NCI-H2029 (cell line): ENCODE measurements around the gene PIEZO2.

Experiments
- DNase-seq: peaks from one replicate; lab custom pipeline; 2025; lab: John Stamatoyannopoulos, UW

Gene PIEZO2

DNA sequence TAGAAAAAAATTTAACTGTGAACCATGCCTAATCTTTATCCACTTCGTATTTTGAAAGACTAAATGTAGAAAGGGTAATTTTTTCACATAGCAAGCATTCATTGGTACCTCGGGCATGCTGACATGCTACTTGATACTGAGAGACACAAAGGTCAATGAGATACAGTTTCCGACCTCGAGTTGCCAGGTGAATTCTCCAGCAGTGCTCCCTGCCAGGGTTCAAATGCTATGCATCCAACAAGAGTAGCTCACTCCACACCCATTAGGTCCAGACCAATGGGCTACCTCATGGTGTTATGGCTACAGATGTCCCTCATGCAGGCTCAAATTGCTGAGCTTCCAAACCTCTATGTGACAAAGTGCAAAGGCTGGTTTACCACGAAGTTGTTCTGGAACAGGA lies 305.8 kb downstream of the PIEZO2 start:
- no peak for DNase-seq

DNA sequence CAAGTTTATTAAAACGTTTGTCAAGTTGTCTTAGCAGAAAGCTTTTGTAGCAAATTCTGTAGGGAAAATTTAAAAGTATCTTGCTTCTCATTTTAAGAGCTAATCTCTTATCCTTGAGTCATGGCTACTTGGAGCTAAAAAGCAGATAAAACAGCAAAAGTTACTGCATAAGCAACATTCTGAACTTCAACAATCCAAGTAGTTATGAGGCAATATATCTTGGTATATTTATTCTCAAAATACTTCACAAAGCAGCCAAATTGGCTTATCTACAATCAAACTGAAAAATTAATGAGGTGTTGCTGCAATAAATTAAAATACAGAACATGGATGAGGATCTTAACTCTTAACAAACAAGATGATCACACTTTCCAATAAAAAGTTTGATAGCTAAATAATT lies 306.5 kb downstream of the PIEZO2 start:
- DNase-seq = no peak

DNA sequence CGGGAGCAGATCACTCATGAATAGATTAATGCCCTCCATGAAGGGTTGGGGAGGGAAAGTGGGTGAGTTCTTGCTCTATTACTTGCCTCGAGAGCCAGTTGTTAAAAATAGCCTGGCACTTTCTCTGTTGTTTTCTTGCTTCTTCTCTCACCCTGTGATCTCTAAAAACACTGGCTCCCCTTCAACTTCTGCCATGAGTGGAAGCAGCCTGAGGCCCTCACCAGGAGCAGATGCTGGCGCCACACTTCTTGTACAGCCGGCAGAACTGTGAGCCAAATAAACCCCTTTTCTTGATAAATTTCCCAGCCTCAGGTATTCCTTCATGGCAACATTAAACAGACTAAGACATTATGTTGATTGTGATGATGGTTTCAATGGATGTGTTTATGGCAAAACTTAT lies 307.0 kb downstream of the PIEZO2 start:
- DNase-seq = no peak

- DNase-seq = no peak
These were observed 308.2 kb downstream of the PIEZO2 start for GRCh38 chr18:10841203-10841602.

DNA sequence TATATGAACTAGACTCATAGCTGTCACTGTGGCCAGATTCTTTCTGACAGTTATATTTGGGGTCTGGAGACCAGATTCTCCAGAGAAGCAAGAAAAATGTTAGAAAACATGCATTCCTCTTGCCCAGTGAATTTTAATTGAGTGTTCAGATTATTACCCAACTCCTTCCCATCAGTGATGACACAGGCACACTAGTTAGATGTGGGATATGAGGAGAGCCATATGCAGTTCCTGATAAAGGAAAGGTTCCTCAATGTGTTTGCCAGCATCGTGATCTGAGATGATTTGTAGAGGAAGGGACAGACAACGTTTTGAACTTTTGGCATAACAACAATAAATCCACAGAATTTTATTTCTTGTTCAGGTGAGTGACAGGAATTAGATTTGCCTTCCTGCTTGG lies 308.6 kb downstream of the PIEZO2 start:
- DNase-seq = no peak

DNA sequence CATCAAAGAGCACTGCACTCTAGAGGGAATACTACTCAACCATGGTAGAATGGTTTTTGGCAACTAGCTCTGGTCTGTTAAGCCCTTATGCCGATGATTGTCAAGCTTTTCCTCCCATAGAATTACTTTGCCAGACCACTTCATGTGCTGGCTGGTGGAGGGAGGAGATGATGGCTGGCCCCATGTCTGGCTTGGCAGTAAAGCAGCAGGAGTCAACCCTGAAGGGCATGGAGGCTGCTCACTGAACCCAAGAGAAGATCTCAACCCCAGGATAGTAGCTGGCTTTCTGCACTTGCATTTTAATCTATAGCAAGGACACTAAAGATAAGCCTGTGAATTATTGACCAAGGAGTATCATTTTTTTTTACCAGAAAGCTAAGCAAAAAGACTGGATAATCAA lies 309.9 kb downstream of the PIEZO2 start:
- no peak for DNase-seq

DNA sequence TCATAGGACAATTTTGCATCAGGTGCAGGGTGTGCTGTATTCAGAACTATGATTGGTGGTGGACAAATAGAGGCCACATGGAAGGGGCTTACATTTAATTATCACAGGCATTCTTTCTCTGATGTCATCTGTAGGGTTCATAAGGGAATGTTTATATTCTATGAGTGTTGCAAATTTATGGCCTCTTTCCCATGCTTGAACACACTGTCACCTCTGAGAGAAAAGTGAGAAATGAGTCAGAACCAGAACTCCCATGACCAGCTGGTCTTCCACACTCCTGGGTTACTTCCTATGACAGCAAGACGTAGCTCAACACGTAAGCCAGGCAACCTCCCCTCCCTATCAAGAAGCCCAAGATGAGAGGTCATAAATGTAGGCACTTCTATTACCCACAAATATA lies 310.8 kb downstream of the PIEZO2 start:
- no peak for DNase-seq

- DNase-seq = no peak
These were observed 315.1 kb downstream of the PIEZO2 start for GRCh38 chr18:10834128-10834815.

GRCh38 chr18:10833656-10834055 lies 315.7 kb downstream of the PIEZO2 start:
- DNase-seq = no peak

- DNase-seq = no peak
These were observed 323.0 kb downstream of the PIEZO2 start for GRCh38 chr18:10826400-10826799.

DNA sequence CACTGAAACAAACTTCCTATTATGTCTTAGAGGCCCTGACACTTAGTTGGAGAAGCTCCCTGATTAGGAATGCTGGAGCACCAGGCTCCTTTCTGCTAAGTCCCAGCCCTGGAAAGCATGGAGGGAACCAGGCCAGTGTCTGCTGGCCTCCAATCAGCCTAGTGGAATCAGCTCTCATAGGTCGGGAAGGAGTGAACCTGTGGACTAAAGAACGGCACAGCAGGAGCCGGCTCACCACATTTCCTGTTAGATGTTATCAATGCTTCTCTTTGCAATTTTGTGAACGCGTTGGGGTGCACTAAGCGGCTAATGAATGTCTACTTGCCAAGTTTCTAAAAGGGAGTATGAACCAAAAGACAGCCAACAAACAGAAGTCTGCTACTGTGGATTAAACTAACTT lies 326.9 kb downstream of the PIEZO2 start:
- no peak for DNase-seq

DNA sequence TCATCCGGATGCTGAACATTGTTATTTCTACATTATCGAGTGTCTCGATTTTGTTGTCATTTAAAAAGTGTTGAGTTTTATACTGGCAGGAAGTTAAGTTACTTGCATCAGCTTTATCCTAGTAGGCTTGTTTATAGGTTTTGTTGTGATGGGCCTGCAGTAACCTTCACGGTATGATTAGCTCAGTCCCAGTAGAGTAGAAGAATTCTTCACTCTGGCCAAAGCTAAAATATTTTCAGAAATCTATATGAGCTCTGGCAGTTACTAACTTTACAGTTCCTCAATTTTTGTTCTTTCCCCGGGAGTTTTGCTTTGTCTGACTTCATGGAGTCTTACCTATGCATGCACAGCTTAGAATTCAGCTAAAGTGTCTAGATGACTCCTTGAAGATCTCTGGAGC lies 328.7 kb downstream of the PIEZO2 start:
- no peak for DNase-seq

GRCh38 chr18:10814336-10814735 lies 335.0 kb downstream of the PIEZO2 start:
- no peak for DNase-seq

- DNase-seq = no peak
These were observed 343.7 kb downstream of the PIEZO2 start for GRCh38 chr18:10805587-10806118.

DNA sequence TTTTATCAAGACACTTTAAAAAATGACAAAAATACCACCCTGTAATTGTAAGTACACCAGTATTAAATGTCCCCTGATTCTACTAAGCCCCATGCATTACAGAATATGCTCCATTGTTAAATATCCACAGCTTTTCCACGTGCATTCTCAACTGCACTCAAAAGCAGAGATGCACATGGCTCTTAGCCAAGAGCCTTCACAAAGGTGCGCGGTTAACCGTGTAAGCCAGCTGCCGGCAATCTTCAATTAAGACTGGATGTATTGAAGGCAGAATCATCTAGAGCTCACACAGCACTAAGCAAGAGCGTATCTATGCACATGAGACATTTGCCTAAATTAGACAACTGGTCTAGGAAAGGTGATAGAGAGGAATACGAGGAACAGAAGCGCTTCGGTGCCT lies 345.2 kb downstream of the PIEZO2 start:
- peak; percentile 22 for DNase-seq

DNA sequence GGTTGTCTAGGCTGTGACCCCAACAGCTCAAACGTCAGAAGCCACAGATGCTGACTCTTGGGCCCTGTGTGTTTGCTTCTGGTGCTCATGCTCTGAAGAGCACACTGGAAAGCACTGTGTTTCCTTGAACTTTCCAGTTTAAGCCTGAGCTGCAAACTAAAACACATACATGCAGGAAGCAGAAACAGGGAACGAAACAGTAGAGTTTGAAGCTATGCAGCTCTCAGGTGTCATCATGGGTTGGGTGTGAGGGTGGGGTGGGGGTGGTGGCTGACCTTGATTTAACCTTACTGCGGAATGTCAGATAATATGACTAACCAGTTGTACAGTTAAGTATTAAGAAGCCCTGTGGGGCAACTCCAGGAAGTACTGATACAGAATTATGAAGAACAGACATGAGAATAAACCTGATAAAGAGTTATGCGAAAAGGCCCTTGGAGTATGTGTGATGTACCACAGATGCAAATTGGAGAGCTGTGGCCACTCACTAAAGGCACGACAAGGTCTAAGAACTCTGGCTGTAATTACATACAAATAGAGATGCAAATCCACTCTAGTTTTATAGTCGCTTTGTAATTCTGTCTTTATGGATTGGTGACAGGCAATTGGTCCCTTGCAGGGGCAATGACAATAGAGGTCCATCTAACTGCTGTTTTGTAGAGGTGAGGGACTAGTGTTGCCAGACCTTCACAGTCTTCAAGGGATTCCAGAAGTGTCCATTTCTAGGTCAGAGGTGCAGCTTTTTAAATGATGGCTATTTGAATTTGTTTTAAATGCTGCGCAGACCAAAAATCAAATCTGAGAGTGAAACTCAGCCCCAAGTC lies 350.4 kb downstream of the PIEZO2 start:
- no peak for DNase-seq

DNA sequence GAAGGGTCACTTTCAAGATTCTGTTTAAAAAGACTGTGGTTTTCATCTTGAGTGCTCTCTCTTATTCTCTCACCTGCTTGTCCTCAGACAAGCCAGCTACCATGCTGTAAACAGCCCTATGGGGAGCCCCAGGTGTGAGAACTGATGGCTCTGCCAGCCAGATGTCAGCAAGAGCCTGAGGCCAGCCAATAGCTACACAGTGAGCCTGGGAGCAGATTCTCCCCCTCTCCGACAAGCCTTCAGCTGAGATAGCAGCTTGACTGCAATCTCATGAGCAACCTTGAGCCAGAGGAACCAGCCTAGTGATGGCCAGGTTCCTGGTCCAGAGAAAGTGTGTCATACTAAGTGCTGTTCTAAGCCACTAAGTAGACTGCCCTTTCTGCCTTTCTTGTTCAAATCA lies 351.5 kb downstream of the PIEZO2 start:
- DNase-seq = no peak

DNA sequence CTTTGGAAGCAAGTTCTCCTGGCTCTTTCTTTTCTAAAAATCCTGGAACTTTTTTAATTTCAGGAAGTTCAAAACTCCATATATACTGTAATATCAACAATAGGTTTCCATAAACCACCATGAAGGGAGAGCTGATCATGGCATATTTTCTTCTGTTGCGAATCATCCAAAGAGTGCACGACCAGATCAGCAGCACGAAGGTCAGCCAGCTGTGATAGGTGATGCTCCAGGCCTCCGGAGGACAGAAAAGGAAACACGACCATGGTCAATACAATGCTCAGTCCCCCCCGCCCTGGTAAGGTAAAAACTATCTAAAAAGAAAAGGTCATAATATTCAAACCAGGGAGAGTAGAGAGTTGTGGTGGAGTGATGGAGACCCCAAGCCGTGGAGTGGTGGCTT lies 354.6 kb downstream of the PIEZO2 start:
- DNase-seq = no peak

- no peak for DNase-seq
These were observed 355.5 kb downstream of the PIEZO2 start for GRCh38 chr18:10793730-10794370.

DNA sequence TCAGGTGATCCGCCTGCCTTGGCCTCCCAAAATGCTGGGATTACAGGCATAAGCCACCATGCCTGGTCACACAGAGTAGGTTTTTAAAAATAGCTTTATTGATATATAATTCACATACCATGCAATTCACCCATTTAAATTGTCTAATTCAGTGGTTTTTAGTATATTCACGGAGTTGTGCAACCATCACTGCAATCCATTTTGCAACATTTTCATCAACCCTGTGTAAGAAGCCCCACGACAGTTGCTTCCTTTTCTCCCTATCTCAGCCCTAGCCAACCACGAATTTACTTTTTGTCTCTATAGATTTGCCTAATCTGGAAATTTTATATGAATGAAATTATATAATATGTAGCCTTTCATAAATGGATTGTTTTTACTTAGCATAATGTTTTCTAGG lies 357.2 kb downstream of the PIEZO2 start:
- DNase-seq = no peak

- DNase-seq = no peak
These were observed 358.1 kb downstream of the PIEZO2 start for GRCh38 chr18:10791169-10791831.

- no peak for DNase-seq
These were observed 360.2 kb downstream of the PIEZO2 start for GRCh38 chr18:10789180-10789579.
